ENCODE results near the gene SSH2. TPM values are rescaled to one million over a fixed set of nuclear protein-coding genes. Genes with fewer than 3 reads are reported as not detected.

Gene SSH2
- total RNA-seq, 6 experiments from 2014 or later, result 22.2 to 27.0 (median 23.2) TPM

- H3K27me3 Mint-ChIP-seq (ENCODE audit: insufficient read depth), result no peaks in the 10 kb centered on the region
- DNase-seq, result no peak
- H3K4me1 Mint-ChIP-seq (ENCODE audit: low read depth), result peaks cover 34% of the 10 kb centered on the region
- peaks cover 11% of the 10 kb centered on the region; the same call in 1 of the 2 replicates for H3K36me3 Mint-ChIP-seq (ENCODE audit: low read depth)
- no peak for TF ChIP-seq CTCF (IDR thresholded peaks at IDR 0.05)
- H3K4me3 Mint-ChIP-seq, result no peak overlapping the region; the same call in 1 of the 2 replicates
- H3K27ac Mint-ChIP-seq, result no peak overlapping the region
- no peaks in the 10 kb centered on the region for H3K9me3 Mint-ChIP-seq
Observed at GRCh38 chr17:29722411-29723198, 207.4 kb downstream of the SSH2 start.

- Mint-ChIP-seq H3K27me3 (ENCODE audit: insufficient read depth) (no peaks in the 10 kb centered on the region), H3K36me3 (ENCODE audit: low read depth) (peaks cover 7% of the 10 kb centered on the region; the same call in 1 of the 2 replicates), H3K9me3 (no peaks in the 10 kb centered on the region), H3K27ac (no peak overlapping the region), H3K4me3 (no peak overlapping the region), H3K4me1 (ENCODE audit: low read depth) (peaks cover 19% of the 10 kb centered on the region)
- DNase-seq, result no peak
- TF ChIP-seq CTCF (IDR thresholded peaks at IDR 0.05), result no peak
Observed at GRCh38 chr17:29720551-29720950, 209.5 kb downstream of the SSH2 start.

- H3K4me1 Mint-ChIP-seq (ENCODE audit: low read depth), result peaks cover 22% of the 10 kb centered on the region
- no peak overlapping the region for H3K27ac Mint-ChIP-seq
- DNase-seq, result no peak
- TF ChIP-seq CTCF (IDR thresholded peaks at IDR 0.05), result no peak
- no peaks in the 10 kb centered on the region for H3K27me3 Mint-ChIP-seq (ENCODE audit: insufficient read depth)
- peaks cover 5% of the 10 kb centered on the region; the same call in 1 of the 2 replicates for H3K36me3 Mint-ChIP-seq (ENCODE audit: low read depth)
- H3K9me3 Mint-ChIP-seq, result no peaks in the 10 kb centered on the region
- no peak overlapping the region for H3K4me3 Mint-ChIP-seq
Observed at GRCh38 chr17:29719469-29719868, 210.6 kb downstream of the SSH2 start.

GRCh38 chr17:29718446-29719039, 211.5 kb downstream of the SSH2 start:
- Mint-ChIP-seq H3K4me3 (no peak overlapping the region), H3K36me3 (ENCODE audit: low read depth) (peaks cover 5% of the 10 kb centered on the region; the same call in 1 of the 2 replicates), H3K27me3 (ENCODE audit: insufficient read depth) (no peaks in the 10 kb centered on the region), H3K9me3 (no peaks in the 10 kb centered on the region), H3K27ac (no peak overlapping the region), H3K4me1 (ENCODE audit: low read depth) (peaks cover 30% of the 10 kb centered on the region)
- no peak for TF ChIP-seq CTCF (IDR thresholded peaks at IDR 0.05)
- no peak for DNase-seq

GRCh38 chr17:29717817-29718216, 212.2 kb downstream of the SSH2 start:
- no peak for DNase-seq
- Mint-ChIP-seq H3K36me3 (ENCODE audit: low read depth) (peaks cover 5% of the 10 kb centered on the region; the same call in 1 of the 2 replicates), H3K4me3 (no peak overlapping the region)

More at GRCh38 chr17:29717817-29718216, 212.2 kb downstream of the SSH2 start:
- TF ChIP-seq CTCF (IDR thresholded peaks at IDR 0.05), result no peak
- H3K9me3 Mint-ChIP-seq, result no peaks in the 10 kb centered on the region
- H3K27me3 Mint-ChIP-seq (ENCODE audit: insufficient read depth), result no peaks in the 10 kb centered on the region
- peaks cover 26% of the 10 kb centered on the region for H3K4me1 Mint-ChIP-seq (ENCODE audit: low read depth)
- no peak overlapping the region for H3K27ac Mint-ChIP-seq
